Endometrial microvascular endothelial cells (primary cell): ENCODE results near the gene HBG1. TPM values are rescaled to one million over a fixed set of nuclear protein-coding genes. Genes with fewer than 3 reads are reported as not detected.

Experiments
- total RNA-seq: library from RNA; depleted of rRNA; stranded (reverse); fragments of >200 nt; gene quantifications from one replicate; pipeline ENCODE4 v1.2.3, GENCODE V29; 2015; ENCODE audit errors: inconsistent ontology term

HBG1 gene
- total RNA-seq, 1 donor from 2014 or later, result not detected

Other genes starting within 250 kb of the HBG1 start
- gene OR52J3, start 203.3 kb downstream of the HBG1 start, total RNA-seq, result not detected
- not detected for gene OR52E2, start 190.2 kb downstream of the HBG1 start, total RNA-seq
- gene OR52E1, start 180.3 kb downstream of the HBG1 start, total RNA-seq, result not detected
- not detected for gene OR52A5, start 111.5 kb downstream of the HBG1 start, total RNA-seq
- not detected for gene OR52A1, start 95.1 kb downstream of the HBG1 start, total RNA-seq
- not detected for gene OR51V1, start 49.2 kb downstream of the HBG1 start, total RNA-seq
- not detected for gene HBB, start 22.8 kb downstream of the HBG1 start, total RNA-seq
- gene HBD, start 15.4 kb downstream of the HBG1 start, total RNA-seq, result not detected
- gene HBG2, start 4.9 kb upstream of the HBG1 start, total RNA-seq, result not detected
- gene HBE1, start 20.1 kb upstream of the HBG1 start, total RNA-seq, result not detected
- not detected for gene OR51B4, start 52.1 kb upstream of the HBG1 start, total RNA-seq
- not detected for gene OR51B2, start 74.4 kb upstream of the HBG1 start, total RNA-seq
- gene OR51B5, start 93.7 kb upstream of the HBG1 start, total RNA-seq, result not detected
- not detected for gene OR51B6, start 101.7 kb upstream of the HBG1 start, total RNA-seq
- not detected for gene OR51M1, start 134.0 kb upstream of the HBG1 start, total RNA-seq
- gene OR51Q1, start 172.3 kb upstream of the HBG1 start, total RNA-seq, result not detected
- gene OR51I1, start 191.7 kb upstream of the HBG1 start, total RNA-seq, result not detected
- gene OR51I2, start 199.5 kb upstream of the HBG1 start, total RNA-seq, result not detected
- not detected for gene OR52D1, start 238.8 kb upstream of the HBG1 start, total RNA-seq